Measurements from ENCODE around the gene CA10.

- TF ChIP-seq TAF1 (IDR thresholded peaks at IDR 0.05; ENCODE audit: borderline replicate concordance, insufficient read depth, low read length) (no peak), REST (IDR thresholded peaks at IDR 0.05; ENCODE audit: insufficient read depth in 1 of 2, low read depth in 2 of 2, low read length in 2 of 2) (no peak), POLR2AphosphoS5 (IDR thresholded peaks at IDR 0.05; ENCODE audit: low read depth, low read length) (no peak)
Observed at GRCh38 chr17:51666971-51667705, 491.4 kb downstream of the CA10 start.

Data from PFSK-1 (cell line).